Bone marrow (tissue), 2 donors: ENCODE data around the gene UBE3B.

Experiments used
- DNase-seq, 2 donors: peaks; one replicate each; lab custom pipeline; 2025; lab: John Stamatoyannopoulos, UW

The UBE3B gene

GRCh38 chr12:109529691-109530640 is 52.5 kb downstream of the UBE3B start:
- DNase-seq: no peak

- no peak for DNase-seq
Measured at GRCh38 chr12:109531411-109531810, 54.0 kb downstream of the UBE3B start.

GRCh38 chr12:109532721-109533486 is 55.5 kb downstream of the UBE3B start:
- DNase-seq: no peak

GRCh38 chr12:109533487-109533740 is 56.0 kb downstream of the UBE3B start:
- no peak for DNase-seq

- no peak for DNase-seq
Measured at GRCh38 chr12:109534456-109534855, 57.0 kb downstream of the UBE3B start.

- DNase-seq: no peak
Measured at GRCh38 chr12:109535231-109535862, 57.9 kb downstream of the UBE3B start.

GRCh38 chr12:109535863-109536250 is 58.4 kb downstream of the UBE3B start:
- no peak for DNase-seq

- DNase-seq: no peak
Measured at GRCh38 chr12:109537136-109537535, 59.7 kb downstream of the UBE3B start.

- no peak for DNase-seq
Measured at GRCh38 chr12:109538191-109538863, 60.9 kb downstream of the UBE3B start.

GRCh38 chr12:109539508-109539907 is 62.1 kb downstream of the UBE3B start:
- DNase-seq: no peak

- DNase-seq: no peak
Measured at GRCh38 chr12:109540526-109541412, 63.3 kb downstream of the UBE3B start.

GRCh38 chr12:109541413-109541726 is 63.9 kb downstream of the UBE3B start:
- DNase-seq: no peak

GRCh38 chr12:109542014-109542413 is 64.6 kb downstream of the UBE3B start:
- DNase-seq: no peak

- no peak for DNase-seq
Measured at GRCh38 chr12:109542876-109543275, 65.4 kb downstream of the UBE3B start.

- DNase-seq: no peak
Measured at GRCh38 chr12:109544955-109545531, 67.6 kb downstream of the UBE3B start.

GRCh38 chr12:109545826-109546225 is 68.4 kb downstream of the UBE3B start:
- no peak for DNase-seq

- DNase-seq: no peak
Measured at GRCh38 chr12:109547286-109547685, 69.9 kb downstream of the UBE3B start.

- DNase-seq: no peak
Measured at GRCh38 chr12:109548258-109548657, 70.8 kb downstream of the UBE3B start.

GRCh38 chr12:109549613-109550270 is 72.3 kb downstream of the UBE3B start:
- DNase-seq: no peak

GRCh38 chr12:109550281-109550680 is 72.8 kb downstream of the UBE3B start:
- DNase-seq: no peak

GRCh38 chr12:109551108-109551507 is 73.7 kb downstream of the UBE3B start:
- no peak for DNase-seq
